ENCODE results near the gene COL13A1.

Gene COL13A1

GRCh38 chr10:69973678-69974077 lies 172.0 kb downstream of the COL13A1 start:
- no peak for ATAC-seq
- TF ChIP-seq ZC3H10 (CRISPR knock-in tag; IDR thresholded peaks at IDR 0.05) = no peak
- TF ChIP-seq CREB5 (CRISPR knock-in tag; IDR thresholded peaks at IDR 0.05; ENCODE audit: low read depth) = no peak
- TF ChIP-seq PPARA (CRISPR knock-in tag; IDR thresholded peaks at IDR 0.05; ENCODE audit: borderline replicate concordance) = no peak
- peak; percentile 68; the same call in 1 of the 2 replicates for TF ChIP-seq TSHZ2 (CRISPR knock-in tag; IDR thresholded peaks at IDR 0.05)
- no peak for TF ChIP-seq TOX (CRISPR knock-in tag; IDR thresholded peaks at IDR 0.05; ENCODE audit: borderline replicate concordance)
- TF ChIP-seq BACH2 (CRISPR knock-in tag; IDR thresholded peaks at IDR 0.05; ENCODE audit: borderline replicate concordance) = no peak
- TF ChIP-seq TCF4 (CRISPR knock-in tag; IDR thresholded peaks at IDR 0.05; ENCODE audit: borderline replicate concordance) = peak; percentile 60

- TF ChIP-seq TSHZ2 (CRISPR knock-in tag; IDR thresholded peaks at IDR 0.05) = peak; percentile 69
- TF ChIP-seq BACH2 (CRISPR knock-in tag; IDR thresholded peaks at IDR 0.05; ENCODE audit: borderline replicate concordance) = 0 out of 2 replicates have a peak, but pooled peaks have one; percentile 6
- TF ChIP-seq PATZ1 (CRISPR knock-in tag; IDR thresholded peaks at IDR 0.05; ENCODE audit: borderline replicate concordance) = no peak
- TF ChIP-seq RARB (CRISPR knock-in tag; IDR thresholded peaks at IDR 0.05) = no peak
- TF ChIP-seq TCF4 (CRISPR knock-in tag; IDR thresholded peaks at IDR 0.05; ENCODE audit: borderline replicate concordance) = peak; percentile 86
- TF ChIP-seq PPARA (CRISPR knock-in tag; IDR thresholded peaks at IDR 0.05; ENCODE audit: borderline replicate concordance) = no peak
- no peak for TF ChIP-seq ZNF565 (CRISPR knock-in tag; conservative IDR thresholded peaks at IDR 0.05; ENCODE audit: low read depth)
- no peak for TF ChIP-seq CREB5 (CRISPR knock-in tag; IDR thresholded peaks at IDR 0.05; ENCODE audit: low read depth)
- no peak for TF ChIP-seq ZFP30 (CRISPR knock-in tag; IDR thresholded peaks at IDR 0.05)
- ATAC-seq = peak; percentile 91
Measured at GRCh38 chr10:69974551-69975155, 172.9 kb downstream of the COL13A1 start.

GRCh38 chr10:69976795-69977546 lies 175.3 kb downstream of the COL13A1 start:
- ATAC-seq = no peak
- TF ChIP-seq ZNF565 (CRISPR knock-in tag; conservative IDR thresholded peaks at IDR 0.05; ENCODE audit: low read depth) (no peak), ISL1 (CRISPR knock-in tag; IDR thresholded peaks at IDR 0.05) (no peak), ARNTL (CRISPR knock-in tag; IDR thresholded peaks at IDR 0.05; ENCODE audit: borderline replicate concordance, low read depth) (no peak), PATZ1 (CRISPR knock-in tag; IDR thresholded peaks at IDR 0.05; ENCODE audit: borderline replicate concordance) (no peak), SNAI2 (CRISPR knock-in tag; IDR thresholded peaks at IDR 0.05) (no peak), CSDC2 (CRISPR knock-in tag; IDR thresholded peaks at IDR 0.05) (no peak), ZNF8 (CRISPR knock-in tag; IDR thresholded peaks at IDR 0.05) (no peak), GLIS3 (CRISPR knock-in tag; IDR thresholded peaks at IDR 0.05) (no peak), OSR1 (CRISPR knock-in tag; IDR thresholded peaks at IDR 0.05) (no peak), PPARA (CRISPR knock-in tag; IDR thresholded peaks at IDR 0.05; ENCODE audit: borderline replicate concordance) (no peak), ZFP30 (CRISPR knock-in tag; IDR thresholded peaks at IDR 0.05) (no peak), CREB5 (CRISPR knock-in tag; IDR thresholded peaks at IDR 0.05; ENCODE audit: low read depth) (no peak), BACH2 (CRISPR knock-in tag; IDR thresholded peaks at IDR 0.05; ENCODE audit: borderline replicate concordance) (no peak), ZC3H10 (CRISPR knock-in tag; IDR thresholded peaks at IDR 0.05) (no peak), ESRRG (CRISPR knock-in tag; IDR thresholded peaks at IDR 0.05) (no peak)

Data from SK-N-SH treated with all-trans-retinoic acid at 6 μM for 48 hours (cell line).